Forelimb muscle (tissue), 1 donor: ENCODE data around the gene WNT6. TPM values are rescaled to one million over a fixed set of nuclear protein-coding genes. Genes with fewer than 3 reads are reported as not detected.

Experiments used
- DNase-seq: peaks from one replicate; pipeline ENCODE4 v3.0.0-alpha.2; 2013; ENCODE audit warnings: low read depth
- polyA plus RNA-seq: library from polyadenylated mRNA; unstranded; fragments of 120-200 nt; gene quantifications from one replicate; pipeline ENCODE4 v1.2.1, GENCODE V29; 2013; ENCODE audit not compliant: insufficient read length

The WNT6 gene
- polyA plus RNA-seq = 0.19 TPM

DNA sequence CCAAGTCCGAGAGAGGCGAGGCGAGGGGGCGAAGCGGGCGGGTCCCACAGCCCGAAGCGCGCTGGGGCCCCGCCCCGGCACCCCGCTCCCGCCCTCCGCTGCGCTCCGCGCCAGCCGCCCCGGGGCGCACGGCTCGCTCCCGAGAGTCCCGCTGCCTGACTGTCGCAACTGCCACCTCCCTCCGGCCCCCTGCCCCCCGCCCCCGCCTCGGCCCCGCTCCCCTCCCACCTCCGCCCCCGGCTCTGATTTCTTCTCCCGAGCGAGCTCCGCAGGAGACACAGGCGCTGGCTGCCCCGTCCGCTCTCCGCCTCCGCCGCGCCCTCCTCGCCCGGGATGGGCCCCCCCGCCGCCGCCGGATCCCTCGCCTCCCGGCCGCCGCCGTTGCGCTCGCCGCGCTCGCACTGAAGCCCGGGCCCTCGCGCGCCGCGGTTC, at the start of gene WNT6:
TSS of gene WNT6 (plus strand) at position 250 of the 432 bp plus-strand sequence. CDS start 233 bp downstream, outside the sequence.
- DNase-seq = no peak

DNA sequence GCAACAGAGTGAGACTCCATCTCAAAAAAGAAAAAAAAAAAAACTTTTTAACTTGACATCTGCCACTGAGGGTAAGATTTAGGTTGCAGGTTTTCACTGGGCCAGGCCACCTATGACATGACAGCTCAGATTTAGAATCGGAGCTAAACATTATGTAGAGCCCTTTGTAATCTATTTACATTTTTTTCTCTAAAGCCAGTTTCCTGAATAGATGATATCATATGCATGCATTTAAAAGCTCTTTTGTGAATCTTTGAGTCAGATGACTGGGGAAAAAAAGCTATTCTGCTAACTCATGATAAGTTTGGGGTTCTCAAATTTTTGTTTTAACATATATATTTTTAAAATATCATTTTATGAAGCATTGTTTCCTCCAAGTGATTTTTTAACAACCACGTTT, 49.3 kb upstream of the WNT6 start:
- no peak for DNase-seq

DNA sequence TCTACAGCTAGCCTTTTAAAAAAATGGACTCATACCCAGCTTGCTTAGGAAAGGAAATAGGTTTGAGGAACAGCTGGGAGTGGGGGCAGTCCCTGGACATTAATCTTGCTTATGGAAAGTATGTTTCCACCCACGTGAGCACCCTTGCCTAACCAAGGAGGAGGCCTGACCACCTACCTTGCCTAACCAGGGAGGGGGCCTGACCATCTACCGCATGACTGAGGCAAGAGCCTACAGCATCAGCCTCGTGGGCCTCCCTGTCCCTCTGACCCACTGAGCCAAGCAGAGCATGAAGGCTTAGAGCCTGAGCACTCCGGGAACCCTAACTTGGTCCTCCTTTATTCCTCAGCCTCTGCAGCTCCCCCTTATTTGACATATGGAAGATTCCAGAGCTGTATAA, 48.2 kb upstream of the WNT6 start:
- DNase-seq = no peak

DNA sequence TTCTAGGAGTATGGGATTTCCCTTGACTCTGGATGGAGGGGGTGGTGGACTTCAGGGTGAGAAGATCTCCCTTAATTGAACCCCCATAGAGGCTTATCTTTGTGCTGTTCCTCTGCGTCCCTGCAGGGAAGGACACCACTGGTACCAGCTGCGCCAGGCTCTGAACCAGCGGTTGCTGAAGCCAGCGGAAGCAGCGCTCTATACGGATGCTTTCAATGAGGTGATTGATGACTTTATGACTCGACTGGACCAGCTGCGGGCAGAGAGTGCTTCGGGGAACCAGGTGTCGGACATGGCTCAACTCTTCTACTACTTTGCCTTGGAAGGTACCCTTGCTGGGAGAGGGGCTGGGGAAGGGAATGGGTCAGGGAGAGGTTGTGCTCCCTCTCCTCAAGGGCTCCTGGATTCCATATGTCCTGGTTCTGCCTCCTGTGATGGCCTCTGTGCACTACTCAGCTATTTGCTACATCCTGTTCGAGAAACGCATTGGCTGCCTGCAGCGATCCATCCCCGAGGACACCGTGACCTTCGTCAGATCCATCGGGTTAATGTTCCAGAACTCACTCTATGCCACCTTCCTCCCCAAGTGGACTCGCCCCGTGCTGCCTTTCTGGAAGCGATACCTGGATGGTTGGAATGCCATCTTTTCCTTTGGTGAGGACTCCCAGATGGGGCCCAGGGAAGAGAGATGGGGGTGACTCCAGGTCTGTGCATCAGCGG, 47.3 kb upstream of the WNT6 start:
- DNase-seq = no peak

DNA sequence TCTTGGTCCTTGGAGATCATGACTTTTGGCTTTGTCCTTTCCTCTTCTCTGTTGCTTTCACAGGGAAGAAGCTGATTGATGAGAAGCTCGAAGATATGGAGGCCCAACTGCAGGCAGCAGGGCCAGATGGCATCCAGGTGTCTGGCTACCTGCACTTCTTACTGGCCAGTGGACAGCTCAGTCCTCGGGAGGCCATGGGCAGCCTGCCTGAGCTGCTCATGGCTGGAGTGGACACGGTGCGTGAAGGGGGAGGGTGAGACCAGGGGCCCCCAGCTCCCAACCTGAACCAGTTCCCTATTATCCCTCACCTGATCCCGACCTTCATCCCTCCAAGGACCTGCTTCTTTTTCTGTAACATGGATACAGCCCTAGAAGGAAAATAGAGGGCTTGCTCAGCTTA, 46.7 kb upstream of the WNT6 start:
- DNase-seq = no peak

DNA sequence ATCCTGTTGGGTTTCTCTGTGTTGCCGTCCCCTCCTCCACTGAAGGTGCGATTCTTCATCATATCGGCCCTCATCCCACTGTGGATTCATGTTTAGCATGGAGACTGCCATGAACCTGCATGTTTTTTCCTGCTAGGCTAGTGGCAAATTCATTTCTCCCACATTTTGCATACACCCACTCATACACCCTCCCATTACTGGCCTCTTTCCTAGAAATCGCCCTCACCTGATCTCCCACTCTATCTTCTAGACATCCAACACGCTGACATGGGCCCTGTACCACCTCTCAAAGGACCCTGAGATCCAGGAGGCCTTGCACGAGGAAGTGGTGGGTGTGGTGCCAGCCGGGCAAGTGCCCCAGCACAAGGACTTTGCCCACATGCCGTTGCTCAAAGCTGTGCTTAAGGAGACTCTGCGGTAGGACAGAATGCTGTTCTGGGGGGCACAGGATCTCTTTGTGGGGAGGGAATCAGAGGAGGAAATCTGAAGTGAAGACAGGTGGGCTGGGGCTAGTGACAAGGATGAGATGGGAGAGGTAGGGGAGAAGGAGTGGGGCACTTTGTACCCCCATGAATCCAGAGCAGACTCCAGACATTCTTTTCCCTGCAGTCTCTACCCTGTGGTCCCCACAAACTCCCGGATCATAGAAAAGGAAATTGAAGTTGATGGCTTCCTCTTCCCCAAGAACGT, 45.7 kb upstream of the WNT6 start:
- no peak for DNase-seq

DNA sequence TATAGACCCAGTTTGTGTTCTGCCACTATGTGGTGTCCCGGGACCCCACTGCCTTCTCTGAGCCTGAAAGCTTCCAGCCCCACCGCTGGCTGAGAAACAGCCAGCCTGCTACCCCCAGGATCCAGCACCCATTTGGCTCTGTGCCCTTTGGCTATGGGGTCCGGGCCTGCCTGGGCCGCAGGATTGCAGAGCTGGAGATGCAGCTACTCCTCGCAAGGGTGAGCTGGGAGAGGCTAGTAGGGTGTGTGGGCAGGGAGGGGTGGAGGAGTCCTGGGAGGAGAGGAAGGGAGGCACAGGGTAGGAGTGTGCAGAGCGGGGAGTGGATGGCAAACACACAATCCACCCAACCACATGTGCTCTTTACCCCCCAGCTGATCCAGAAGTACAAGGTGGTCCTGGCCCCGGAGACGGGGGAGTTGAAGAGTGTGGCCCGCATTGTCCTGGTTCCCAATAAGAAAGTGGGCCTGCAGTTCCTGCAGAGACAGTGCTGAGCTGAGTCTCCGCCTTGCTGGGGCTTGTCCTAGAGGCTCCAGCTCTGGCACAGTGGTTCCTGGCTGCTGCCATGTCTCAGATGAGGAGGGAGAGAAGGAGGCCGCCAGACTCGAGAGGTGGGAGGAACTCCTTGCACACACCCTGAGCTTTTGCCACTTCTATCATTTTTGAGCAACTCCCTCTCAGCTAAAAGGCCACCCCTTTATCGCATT, 44.9 kb upstream of the WNT6 start:
- no peak for DNase-seq

DNA sequence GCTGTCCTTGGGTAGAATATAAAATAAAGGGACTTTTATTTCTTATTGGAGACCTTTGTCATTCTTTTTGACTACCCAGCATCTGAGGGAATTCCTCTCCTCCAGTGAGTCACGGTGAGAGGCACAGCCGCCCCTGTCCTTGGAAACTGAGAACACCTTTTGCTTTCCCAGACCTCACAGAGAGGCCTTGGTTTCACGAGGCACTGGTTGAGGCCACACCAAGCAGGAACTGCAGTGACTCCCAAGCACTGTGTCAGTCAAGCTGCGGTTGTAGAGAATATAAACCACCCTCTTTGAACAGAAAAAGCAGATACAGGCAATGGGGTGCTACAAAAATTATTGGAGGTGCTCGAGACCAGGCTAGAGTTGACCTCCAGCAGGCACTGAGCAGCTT, 44.4 kb upstream of the WNT6 start:
- DNase-seq = no peak

DNA sequence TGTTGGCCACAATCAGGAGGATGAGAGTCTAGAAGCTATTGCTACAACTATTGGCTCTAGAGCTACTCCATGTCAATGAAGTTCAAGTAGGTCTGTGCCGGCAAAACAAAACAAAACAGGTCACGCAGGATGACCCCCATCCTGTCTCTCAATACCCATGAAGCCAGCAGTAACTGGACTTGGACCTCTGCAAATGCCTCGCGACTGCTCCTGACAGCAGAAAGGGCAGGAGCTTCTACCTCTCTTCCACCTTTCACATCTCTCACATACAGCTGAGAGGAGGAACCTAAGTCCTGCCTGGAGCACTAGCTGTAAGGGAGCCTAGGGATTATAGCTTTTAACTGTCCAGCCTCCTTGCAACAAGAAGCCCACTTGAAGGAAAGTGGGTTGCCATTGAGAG, 44.0 kb upstream of the WNT6 start:
- DNase-seq = no peak

DNA sequence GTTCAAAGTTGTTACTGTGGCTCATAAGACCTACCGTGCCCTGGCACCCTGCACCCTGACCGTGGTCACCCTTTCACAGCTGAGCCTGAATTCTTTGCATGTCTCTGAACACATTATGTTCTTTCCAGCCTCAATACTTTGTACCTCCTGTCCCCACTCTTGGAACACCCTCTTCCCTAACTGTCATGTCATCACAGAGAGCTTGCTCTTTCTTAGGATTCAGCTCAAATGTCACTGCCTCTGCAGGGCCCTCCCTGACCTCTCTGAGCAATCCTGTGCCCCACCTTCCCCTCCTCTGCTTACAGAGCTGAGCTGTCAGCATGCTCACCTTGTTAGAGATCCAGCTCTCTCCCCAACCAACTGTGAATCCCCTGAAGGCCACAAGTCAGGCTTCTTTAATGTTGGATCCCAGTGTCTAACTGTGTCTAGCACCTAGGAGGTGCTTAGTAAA, 43.0 kb upstream of the WNT6 start:
- DNase-seq = no peak

DNA sequence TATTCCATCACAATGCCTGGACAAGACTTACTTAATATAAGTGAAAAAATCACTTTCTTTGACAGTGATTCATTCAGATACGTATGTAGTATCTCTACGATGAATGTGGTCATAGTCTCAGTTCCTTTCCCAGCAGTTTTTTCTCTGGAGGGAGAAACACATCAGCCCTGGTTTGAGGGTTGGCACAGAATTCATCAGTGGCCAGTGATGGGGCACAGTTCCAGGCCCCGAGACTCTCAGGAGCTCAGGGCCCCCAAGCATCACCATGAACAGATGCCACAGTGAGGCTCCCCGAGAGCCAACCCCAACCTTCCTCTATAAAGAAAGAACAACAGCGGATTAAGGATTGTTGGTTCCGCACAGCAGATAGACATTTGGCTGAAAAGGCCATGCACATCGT, 40.5 kb upstream of the WNT6 start:
- DNase-seq = no peak

DNA sequence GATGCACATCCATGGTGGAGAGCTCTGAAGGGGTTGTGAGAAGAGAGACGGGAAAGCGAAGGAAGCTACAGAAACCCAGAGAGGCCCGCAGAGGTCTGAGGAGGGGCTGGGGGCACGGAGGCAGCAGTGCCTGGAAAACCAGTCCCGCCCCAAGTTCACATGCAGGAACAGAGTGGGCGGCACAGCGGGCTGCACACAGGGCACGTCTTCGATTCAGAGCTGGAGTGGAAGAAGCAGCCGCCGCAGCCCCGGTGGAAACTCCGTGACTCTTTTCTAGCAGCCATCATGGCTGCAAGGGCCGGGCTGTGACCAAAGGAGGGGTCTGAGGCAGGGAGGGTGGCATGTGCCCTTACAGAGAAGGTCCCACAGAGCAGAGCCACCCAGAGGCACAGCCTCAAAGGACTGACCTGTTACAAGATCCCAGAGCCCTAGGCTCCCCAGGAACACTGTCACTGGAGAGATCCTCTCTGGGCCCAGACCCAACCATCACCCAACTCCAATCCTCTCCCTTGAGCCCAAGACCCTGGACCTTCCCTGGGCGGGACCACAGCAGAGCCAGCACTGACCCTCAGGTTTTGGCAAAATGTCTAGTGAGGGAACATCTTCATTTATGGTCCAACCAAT, 38.7 kb upstream of the WNT6 start:
- DNase-seq = no peak

DNA sequence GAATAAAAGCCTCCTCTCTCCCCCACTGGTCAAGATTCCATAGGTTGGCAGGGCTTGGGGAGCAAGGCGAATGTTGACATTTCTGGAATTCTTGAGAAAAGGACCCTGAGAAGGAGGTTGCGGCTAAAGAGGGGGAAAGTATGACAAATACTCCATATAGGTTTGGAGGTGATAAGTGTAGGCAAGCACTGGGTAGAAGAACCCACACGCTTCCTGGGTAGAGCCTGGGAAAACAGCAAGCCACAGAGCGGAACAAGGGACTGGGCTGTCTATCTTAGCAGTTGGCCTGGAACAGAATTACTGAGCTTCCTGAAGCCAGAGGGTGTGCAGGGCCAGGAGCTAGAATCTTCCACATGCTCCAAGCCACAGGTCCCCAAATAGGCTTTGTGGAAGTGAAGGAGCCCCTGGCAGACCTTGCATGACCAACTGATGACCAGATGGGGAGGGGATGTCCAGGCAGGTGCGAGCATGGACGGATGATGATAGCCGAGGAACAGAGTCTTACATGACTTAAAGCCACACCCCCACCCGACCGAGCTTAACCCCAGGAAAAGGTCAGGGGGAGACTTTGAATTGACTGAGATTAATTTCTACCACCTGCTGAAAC, 37.9 kb upstream of the WNT6 start:
- no peak for DNase-seq

DNA sequence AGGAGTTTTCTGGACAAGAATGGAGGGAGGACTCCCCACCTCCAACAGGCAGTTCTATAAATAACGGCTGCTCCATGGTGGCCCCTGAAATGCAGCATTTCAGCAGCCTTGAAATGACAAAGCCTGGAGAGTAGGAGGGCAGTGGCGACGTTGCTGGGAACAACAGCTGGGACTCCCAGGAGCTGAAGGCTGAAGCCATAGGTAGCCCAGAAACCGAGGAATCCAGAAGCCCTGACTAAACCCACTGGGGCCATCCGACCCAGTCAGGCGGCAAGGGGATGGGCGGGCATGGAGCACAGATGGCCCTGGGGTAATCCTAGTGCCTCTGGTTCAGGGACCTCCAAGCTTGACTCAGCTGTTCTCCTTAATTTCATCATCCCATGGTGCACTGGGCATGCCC, 37.0 kb upstream of the WNT6 start:
- no peak for DNase-seq

DNA sequence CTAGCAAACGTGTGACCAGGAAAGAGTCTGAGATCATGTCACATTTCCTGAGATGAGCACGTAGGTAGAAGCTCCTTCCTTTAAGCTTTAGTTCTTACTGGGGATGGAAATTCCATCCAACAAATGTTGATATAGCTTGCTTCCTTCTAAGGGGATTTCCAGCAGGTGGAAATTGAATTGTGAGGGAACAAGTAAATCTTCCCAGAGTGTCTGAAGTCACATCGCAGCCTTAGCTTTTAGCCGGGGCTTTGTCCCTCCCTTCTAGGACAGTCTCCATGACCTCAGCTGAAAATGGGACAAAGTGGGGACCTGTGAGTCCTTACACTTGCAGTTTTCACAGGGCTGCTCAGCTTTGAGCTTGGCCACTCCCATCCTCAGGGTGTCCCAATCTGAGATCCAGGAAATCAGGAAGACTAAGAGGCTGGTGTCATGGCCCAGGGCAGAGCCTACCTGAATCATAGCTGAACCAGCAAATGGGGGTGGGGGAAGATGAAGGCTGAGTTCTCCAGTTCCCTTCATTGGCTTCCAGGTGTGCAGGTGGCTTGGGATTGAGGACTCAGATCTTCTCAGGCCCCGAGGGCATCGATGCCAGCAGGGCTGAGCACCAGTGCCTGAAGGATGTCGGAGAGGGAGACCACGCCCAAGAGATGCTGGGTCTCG, 36.3 kb upstream of the WNT6 start:
- no peak for DNase-seq

DNA sequence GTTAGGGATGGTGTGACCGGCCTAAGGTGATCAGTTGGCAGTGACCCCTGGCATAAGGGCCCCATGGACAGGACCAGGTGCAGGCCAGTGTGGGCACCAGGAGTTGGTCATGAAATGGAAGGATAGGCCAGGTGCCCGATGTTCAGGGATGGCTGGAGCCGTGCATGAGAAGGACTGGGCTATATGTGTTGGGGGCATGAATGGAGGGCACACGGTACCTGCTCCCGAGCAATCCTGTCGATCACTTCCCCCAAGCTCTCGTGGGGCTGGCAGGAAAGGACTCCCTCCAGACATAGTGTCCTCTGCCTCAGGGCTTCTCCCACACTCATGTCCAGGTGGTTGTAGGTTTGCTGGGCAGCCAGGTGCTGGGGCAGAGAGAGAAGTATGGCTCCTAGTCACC, 35.6 kb upstream of the WNT6 start:
- no peak for DNase-seq

DNA sequence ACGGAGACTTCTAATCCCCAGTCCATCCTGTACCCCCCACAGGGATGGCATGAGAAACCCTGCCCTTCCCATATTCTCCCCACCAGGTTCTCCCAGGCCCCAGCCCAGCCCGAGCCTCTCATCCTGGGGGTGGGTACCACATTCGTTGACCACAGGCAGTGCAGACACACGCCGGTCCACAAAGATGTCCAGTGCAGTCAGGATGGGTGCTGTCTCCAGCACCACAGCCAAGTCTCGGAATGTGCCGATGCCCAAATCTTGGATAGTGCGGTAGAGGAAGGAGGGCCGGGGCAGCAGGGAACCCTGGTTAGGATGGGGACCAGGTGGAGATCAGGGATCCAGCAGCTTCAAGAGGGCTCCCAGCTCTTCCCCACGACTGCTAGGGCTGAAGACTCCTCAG, 32.8 kb upstream of the WNT6 start:
- DNase-seq = no peak

DNA sequence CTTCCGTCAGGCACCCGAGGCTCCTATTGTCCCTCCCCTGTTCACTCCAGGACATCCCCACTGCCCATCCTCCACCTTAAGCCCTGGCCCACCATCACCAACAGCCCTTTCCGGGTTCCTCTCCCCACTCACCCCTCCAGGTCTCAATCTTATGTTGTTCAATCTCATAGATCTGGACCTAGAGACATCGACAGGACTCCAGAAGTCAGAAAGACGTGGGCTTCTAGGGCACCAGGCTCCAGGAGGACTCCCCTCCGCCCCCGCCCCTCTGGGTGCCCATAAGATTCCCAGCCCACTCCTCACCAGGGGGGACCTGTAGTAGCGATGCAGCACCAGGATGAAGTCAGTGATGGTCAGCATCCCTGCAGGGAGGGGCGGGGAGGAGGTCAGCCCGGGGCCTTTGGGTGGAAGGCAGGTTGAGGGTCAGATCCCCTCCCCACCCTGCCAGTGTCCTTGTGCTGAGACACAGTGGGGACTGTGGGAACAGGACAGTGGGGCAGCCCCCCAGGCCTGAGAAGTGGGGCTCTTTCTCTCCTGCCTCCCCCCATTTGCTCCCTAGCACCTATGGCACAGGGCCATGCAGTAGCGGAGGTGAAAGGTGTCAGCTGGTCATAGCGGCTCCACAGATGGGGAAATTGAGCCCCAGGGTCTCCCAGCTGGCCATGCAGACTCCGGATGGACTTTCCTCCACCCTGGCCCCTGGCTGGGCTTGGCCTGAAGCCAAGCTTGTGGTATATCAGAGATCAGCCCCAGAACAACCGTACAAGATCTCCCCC, 31.7 kb upstream of the WNT6 start:
- DNase-seq = no peak

DNA sequence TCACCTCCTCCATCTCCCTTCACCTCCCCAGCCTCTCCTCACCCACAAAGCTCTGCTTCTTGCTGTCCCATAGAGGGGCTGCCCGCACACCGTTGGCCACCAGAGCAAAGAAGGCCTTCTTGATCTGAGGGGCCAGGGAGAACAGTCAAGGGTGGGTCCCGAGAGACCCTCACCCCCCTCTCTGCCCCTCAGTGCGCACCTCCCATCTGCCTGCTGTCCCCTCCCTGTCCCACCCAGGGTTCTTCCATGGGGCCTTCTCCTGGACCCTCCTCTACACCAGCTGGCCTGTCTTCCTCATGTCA, 31.2 kb upstream of the WNT6 start:
- DNase-seq = no peak

DNA sequence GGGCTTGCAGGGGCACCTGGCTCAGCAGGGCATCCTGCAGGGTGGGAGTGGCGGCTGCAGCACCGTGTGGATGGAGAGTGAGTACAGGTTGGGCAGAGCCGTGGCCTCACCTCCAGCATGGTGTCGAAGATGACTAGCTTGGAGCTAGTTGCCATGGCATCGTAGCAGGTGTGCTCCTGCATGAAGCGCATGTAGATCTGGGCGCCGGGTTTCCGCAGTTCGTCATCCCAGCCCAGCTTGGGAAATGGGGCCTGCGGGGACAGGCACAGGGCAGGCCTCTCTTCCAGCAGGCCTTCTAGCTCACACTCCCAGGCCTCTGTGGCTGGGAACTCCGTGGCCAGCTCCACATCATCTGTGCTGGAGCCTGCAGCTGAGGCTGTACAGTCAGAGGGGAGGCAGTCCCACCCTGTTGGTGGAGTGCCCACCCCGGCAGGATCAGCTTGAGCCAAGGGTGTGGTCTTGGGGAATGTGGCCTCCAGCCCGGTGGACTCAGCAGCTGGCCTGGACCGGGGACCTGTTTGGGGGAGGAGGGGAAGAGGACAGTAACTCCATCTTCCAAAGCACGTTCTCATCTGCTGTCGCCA, 29.6 kb upstream of the WNT6 start:
- peak; percentile 43 for DNase-seq
